ENCODE measurements around the gene DIO3. TPM values are rescaled to one million over a fixed set of nuclear protein-coding genes. Genes with fewer than 3 reads are reported as not detected.

DIO3 gene
- total RNA-seq, 1 experiment from 2014 or later: not detected

DNA sequence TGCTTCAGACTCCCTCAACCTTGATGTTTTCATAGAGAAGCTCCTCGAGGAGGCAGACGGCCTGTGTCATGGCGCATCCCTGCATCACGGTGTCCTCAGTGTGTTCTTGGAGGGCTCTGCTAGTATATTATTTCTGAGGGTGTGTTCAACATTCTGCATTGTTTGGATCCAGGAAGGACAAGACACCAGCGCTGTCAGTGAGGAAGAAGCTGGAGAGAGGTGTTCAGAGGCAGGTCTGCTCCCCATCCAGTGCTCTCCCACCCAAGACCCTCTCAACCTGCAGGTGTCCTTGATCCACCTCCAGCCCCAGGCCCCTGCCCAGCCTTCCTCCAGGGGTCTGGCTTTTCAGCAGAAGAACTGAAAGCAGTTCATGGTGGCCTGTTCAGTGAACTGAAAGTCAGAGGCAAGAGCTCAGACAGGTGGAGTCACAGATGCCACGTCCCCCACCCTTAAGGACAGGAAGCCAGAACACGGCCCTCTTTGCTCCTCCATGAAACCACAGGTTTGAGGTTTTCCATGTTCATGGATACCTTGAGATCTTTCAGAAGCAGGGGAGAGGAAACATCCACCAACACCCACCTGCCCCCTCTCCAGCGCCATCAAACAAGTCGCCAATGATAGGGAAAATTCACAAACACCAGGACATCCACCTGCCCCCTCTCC lies 37.4 kb downstream of the DIO3 start:
- DNase-seq (ENCODE audit: low spot score): no peak

DNA sequence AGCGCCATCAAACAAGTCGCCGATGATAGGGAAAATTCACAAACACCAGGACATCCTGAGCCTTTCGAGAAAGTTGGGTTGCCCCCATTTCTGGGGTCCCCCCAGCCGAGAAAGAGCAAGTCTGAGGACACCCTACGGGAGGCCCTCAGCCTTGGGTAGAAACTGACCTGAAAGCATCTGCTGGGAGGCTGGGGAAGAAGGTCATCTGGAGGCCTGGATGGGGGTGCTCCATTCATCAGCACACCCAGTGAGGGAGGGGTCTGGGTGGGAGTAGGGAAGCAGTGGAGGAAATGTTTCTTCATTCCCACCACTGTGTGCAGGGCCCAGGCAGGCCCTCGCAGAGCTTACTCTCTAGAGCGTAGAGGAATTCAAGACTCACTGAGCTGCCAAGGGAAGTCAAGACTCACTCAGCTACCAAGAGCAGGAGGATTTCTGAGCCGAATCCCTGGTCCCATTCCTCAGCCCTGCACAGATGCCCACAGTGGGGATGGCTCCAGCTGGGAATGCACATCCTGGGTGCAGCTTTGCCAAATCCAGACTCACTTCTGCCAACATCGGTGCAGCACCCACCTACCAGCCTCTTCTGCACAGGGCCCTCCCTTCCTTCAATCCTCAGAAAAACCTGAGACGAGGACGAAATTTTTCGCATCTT lies 38.1 kb downstream of the DIO3 start:
- DNase-seq (ENCODE audit: low spot score): no peak

DNA sequence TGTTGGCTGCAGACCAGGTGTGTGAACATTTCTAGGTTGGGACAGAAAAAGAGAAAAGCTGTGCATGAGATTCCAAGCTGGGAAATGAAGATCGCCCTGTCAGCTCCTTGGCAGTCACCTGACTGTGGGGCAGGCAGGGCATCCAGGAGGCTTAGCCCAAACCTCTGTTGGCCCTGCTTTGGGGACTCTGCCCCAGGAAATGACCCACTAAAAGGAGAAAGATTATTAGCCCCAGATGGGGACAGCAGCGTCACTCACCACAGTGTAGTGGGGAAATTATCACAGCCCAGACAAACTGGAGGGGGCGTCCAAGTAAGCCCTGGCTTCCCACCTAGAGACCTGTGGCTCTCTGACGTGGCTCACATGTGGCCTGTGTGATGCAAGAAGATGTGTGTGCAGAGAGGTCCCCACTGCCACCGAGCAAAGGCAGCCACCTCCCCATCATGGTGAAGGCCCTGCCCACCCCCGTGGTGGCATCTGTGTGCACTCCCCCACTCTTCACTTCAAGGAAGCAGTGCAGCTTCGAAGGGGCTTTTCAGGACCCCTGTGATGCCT lies 39.1 kb downstream of the DIO3 start:
- no peak for DNase-seq (ENCODE audit: low spot score)

DNA sequence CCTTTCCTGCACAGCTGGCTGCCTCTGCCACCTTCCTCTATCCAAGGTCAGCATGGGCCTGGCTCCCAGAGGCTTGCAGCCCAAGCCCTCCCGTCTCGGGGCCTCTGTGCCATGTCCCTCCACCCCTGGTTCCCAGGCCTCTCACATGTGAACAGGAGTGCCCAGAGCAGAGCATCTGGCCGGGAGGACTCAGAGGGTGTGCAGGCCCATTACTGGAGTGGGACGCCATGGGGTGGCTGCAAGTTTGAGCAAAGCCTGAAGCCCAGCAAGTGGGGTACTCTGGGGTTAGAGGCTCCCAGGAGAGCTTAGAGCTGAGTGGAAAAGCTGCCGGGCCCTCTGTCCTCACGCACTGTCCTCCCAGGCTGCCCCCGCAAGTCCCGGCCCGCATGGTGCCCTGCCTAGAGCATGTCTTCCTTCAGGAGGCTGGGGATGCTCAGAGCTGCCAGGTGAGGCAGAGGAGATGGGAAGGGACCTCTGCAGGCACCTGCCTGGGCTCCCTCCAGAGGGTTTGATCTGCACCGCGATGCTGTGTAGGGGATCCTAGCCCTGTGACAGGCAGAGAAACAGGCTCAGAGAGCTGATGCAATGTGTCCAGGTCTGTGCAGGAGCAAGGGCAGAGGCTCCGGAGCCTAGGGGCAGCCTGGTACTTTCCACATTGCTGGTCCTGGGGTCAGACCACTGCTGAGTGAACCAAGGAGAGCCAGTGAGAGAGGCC lies 39.8 kb downstream of the DIO3 start:
- DNase-seq (ENCODE audit: low spot score): no peak

DNA sequence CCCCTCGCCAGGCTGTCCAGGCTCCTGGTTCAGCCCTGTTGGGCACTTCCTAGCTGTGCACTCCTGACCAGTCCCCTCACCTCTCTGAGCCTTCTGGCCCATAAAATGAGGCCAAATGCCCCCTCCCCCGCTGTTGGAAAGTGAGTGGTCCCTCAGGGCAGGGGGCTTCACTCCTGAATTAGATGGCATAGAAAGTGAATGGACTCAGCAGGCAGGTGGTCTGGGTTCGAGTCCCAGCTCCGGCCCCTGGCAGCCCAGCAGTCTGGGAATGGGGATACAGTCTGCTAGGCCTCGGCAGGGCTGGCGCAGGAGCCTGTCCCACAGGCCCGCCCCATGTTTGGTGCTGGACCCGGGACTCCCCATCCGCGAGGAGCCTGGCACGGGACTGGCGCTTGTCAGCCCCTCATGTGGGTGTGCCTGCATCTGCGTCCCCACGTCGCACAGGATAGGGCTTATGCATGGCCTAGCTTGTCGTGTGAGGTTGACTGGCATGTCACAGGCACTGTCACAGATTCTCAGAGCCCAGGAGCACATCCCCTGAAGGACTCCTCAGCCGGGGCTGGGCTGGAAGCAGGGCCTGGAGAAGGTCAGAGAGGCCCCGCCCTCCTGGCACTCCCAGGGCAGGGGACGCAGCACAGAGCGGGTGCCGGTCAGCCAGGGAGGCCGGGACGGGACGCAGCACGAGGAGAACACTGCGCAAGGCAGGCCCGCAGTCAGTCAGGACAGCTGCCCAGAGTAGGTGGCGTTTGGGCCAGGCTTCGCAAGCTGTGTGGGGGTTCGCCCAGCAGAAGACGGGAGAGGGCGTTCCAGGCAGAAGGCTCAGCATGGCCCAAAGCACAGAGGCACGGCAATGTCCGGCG lies 40.5 kb downstream of the DIO3 start:
- DNase-seq (ENCODE audit: low spot score): no peak

DNA sequence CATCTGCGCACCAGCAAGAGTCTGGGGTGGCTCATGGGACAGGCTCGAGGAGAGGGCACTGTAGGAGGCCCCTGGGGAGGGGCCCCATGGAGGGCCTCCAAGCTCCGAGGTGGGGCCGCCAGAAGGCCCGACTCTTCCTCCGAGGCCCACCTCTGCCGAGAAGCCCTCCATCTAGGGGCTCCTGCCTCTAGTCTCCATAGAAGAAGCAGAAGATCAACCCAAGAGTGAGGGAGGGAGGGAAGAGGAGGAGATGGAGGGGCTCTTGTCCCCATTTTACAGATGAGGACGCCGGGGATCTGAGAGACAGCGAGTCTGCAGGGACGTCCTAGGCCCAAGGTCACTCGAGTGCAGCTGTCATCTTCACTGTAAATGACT lies 41.2 kb downstream of the DIO3 start:
- no peak for DNase-seq (ENCODE audit: low spot score)

DNA sequence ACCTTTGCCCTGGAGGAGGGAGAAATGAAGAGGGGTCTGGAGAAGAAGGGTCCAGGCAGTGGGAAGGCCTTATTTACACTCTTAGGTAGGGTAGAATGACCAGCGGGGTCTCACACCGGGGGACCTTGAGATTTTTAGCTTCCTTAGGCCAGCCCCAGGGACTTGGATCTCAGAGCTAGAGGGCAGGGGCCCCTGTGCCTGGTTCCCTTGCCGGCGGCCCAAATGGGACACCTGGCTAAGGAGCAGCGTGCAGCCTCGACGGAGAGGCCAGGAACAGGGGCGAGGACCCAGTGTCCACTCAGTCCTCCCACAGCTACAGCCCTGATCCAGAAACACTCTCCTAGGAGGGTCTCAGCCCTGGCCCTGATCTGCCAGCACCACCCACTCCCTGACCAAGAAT lies 41.8 kb downstream of the DIO3 start:
- no peak for DNase-seq (ENCODE audit: low spot score)

DNA sequence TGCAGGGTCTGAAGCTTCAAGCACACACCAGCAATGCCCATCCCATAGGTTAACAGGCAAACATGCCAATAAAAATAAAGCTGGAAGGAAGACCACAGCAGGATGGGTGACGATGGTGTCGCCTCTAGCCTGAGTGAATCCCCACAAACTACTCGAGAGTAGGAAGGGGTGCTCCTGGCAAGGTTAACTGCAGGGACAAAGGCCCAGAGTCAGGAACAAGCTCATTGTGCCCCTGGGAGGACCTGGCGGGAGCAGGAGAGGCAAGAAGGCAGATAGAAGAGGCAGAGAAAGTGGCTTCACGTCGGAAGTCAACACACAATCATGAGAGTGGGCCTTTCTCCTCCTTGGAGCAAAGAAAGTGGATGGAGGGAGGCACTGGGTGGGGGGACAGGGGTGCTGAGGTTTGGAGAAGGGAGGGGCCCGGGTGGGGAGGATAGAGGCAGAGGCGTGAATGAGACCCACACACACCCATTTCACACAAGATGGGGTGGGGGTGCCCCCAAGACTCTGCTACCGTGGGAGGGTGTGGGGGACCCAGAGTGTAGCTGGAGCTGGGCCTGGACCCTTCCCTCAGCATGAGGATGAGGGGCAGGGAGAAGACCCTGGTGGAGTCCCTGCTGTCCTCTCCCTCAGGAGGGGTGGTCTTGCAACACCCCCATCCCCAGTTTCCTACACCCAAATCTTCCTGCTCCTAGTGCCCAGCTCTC lies 43.1 kb downstream of the DIO3 start:
- DNase-seq (ENCODE audit: low spot score): no peak

DNA sequence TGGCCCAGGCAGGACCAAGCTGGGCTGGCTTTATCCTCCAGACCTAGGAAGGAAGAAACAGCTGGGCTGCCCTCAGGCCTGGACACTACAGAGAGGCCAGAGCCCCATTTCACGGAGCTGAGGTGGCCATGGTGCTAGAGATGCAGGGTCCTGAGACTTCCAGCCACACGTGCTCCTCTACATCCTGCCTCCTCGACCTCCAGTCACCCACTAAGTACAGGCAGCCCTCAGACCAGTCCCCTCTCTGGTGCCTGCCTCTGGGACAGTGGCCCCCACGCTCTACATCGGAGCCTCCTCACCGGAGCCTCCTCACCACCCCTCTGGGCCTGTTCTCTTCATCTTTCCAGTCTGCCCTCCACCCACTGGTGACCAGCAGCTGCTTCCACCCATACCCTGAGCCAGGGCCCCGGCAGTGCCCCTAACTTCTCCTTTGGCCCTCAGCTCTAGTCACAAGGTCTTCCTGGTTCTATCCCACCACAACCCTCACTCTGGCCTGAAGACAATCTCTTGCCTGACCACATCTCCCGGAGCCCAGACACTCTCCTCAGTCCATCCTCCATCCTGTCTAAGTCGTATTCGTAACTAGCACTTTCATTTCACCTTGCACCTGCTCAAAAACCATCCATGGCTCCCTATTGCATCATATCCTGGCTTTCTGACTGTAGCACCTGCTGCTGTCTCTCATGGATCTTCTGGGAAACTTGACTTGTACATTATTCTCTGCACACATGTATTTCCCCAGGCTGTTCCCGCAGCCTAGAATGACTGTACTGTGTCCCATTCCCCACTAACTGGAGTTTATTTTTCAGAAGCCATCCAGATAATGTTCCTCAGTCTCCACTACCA lies 43.9 kb downstream of the DIO3 start:
- DNase-seq (ENCODE audit: low spot score): no peak

DNA sequence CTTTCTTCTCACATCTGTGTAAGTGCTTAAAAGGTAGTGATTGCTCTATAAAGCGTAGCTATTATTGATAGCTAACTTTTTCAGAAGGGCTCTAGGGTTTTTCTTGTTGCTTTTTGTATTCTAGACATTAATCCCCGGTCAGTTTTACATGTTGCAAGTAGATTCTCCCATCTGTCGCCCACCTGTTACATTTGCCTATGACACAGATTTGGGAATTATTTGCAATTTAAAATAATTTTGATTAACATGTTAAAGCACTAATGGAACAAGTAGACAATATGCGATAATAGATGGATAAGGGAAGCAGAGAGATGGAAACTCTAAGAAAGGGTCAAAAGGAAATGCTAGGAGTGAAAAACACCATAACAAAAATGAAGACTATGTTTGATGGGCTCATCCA lies 44.5 kb downstream of the DIO3 start:
- DNase-seq (ENCODE audit: low spot score): no peak

Other genes starting within 250 kb of the DIO3 start
- gene PPP2R5C, start 200.2 kb downstream of the DIO3 start, total RNA-seq (2014; rRNA removed; shearing (Covaris generic)): 70.7 and 101 TPM in 2 replicates